Measurements from ENCODE around the gene YTHDF2. TPM values are rescaled to one million over a fixed set of nuclear protein-coding genes. Genes with fewer than 3 reads are reported as not detected.

YTHDF2 gene
- polyA plus RNA-seq, 3 donors, result 20.7 to 81.6 (median 74.2) TPM

- no peak overlapping the region for H3K27ac Mint-ChIP-seq
- Histone ChIP-seq H3K9ac (ENCODE audit: insufficient read depth, low read length, poor library complexity, severe bottlenecking) (no peak overlapping the region), H3K27me3 (ENCODE audit: control insufficient read depth in 2 of 2, insufficient read depth in 2 of 2, low read length in 2 of 2) (no peaks in the 10 kb centered on the region), H2AFZ (ENCODE audit: insufficient read depth, low read depth, low read length, poor library complexity, severe bottlenecking) (no peak overlapping the region), H3K4me1 (ENCODE audit: control insufficient read depth in 1 of 2, insufficient read depth in 2 of 2, low read length in 2 of 2) (no peaks in the 10 kb centered on the region), H3K27ac (ENCODE audit: low read depth in 1 of 2, low read length in 2 of 2) (no peak overlapping the region), H3K4me2 (replicated peaks; ENCODE audit: extremely low read depth, low read length, poor library complexity, severe bottlenecking) (no peak overlapping the region), H3K36me3 (replicated peaks in 1 of 2; ENCODE audit: control insufficient read depth in 1 of 2, insufficient read depth in 2 of 2, low read length in 2 of 2) (no peaks in the 10 kb centered on the region), H3K4me3 (replicated peaks in 1 of 3; ENCODE audit: low read depth in 2 of 3, low read length in 3 of 3) (no peak overlapping the region), H3K9me3 (replicated peaks in 1 of 2; ENCODE audit: control insufficient read depth in 1 of 2, insufficient read depth in 1 of 2, low read length in 2 of 2) (no peaks in the 10 kb centered on the region), H4K20me1 (ENCODE audit: insufficient read depth, low read length) (no peaks in the 10 kb centered on the region), H3K79me2 (ENCODE audit: insufficient read depth, low read length) (no peaks in the 10 kb centered on the region)
- H3K4me3 Mint-ChIP-seq, result no peak overlapping the region
- no peaks in the 10 kb centered on the region for H3K36me3 Mint-ChIP-seq
- no peaks in the 10 kb centered on the region for H3K4me1 Mint-ChIP-seq
- 100% methylated on average over 2 of the region's 3 CpGs for WGBS (ENCODE audit: insufficient coverage)
- peaks cover 7 to 10% (median 8%) of the 10 kb centered on the region in 3 donors for H3K27me3 Mint-ChIP-seq (ENCODE audit: low read depth in 3 of 3)
- no peak for DNase-seq
- H3K9me3 Mint-ChIP-seq, result peaks cover 0 to 6% (median 2%) of the 10 kb centered on the region in 7 donors
- intact Hi-C loops (cut with micrococcal nuclease), result no loop called here
- TF ChIP-seq, protein P1, sequence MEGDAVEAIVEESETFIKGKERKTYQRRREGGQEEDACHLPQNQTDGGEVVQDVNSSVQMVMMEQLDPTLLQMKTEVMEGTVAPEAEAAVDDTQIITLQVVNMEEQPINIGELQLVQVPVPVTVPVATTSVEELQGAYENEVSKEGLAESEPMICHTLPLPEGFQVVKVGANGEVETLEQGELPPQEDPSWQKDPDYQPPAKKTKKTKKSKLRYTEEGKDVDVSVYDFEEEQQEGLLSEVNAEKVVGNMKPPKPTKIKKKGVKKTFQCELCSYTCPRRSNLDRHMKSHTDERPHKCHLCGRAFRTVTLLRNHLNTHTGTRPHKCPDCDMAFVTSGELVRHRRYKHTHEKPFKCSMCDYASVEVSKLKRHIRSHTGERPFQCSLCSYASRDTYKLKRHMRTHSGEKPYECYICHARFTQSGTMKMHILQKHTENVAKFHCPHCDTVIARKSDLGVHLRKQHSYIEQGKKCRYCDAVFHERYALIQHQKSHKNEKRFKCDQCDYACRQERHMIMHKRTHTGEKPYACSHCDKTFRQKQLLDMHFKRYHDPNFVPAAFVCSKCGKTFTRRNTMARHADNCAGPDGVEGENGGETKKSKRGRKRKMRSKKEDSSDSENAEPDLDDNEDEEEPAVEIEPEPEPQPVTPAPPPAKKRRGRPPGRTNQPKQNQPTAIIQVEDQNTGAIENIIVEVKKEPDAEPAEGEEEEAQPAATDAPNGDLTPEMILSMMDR (IDR thresholded peaks at IDR 0.05), result no peak
These were observed 66.9 kb downstream of the YTHDF2 start for GRCh38 chr1:28803662-28804061.

DNA sequence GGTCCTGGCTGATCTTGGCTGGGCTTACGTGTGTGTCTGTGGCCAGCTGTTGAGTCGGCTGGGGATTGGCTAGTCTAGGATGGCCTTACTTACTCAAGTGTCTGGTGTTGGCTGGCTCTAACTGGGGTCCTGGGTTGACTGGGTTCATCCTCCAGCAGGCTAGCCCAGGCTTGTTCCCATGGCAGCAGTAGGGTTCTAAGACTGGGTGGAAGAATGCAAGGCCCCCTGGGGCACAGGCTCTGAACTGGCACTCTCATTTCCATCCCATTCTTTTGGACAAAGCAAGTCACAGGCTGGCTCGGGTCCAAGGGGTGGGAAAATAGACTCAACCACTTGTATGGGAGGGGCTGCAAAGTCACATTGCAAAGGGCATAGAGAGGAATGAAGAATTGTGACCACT is 67.3 kb downstream of the YTHDF2 start:
- no peaks in the 10 kb centered on the region for H3K36me3 ChIP-seq (replicated peaks in 1 of 2; ENCODE audit: control insufficient read depth in 1 of 2, insufficient read depth in 2 of 2, low read length in 2 of 2)
- Mint-ChIP-seq H3K36me3 (no peaks in the 10 kb centered on the region), H3K9me3 (peaks cover 0 to 6% (median 2%) of the 10 kb centered on the region in 7 donors), H3K4me3 (no peak overlapping the region), H3K27me3 (ENCODE audit: low read depth in 3 of 3) (peaks cover 8 to 14% (median 8%) of the 10 kb centered on the region in 3 donors), H3K4me1 (no peaks in the 10 kb centered on the region), H3K27ac (no peak overlapping the region)
- no peak overlapping the region for H3K9ac ChIP-seq (ENCODE audit: insufficient read depth, low read length, poor library complexity, severe bottlenecking)
- no peak overlapping the region for H2AFZ ChIP-seq (ENCODE audit: insufficient read depth, low read depth, low read length, poor library complexity, severe bottlenecking)
- no peaks in the 10 kb centered on the region for H4K20me1 ChIP-seq (ENCODE audit: insufficient read depth, low read length)
- no peak overlapping the region for H3K4me2 ChIP-seq (replicated peaks; ENCODE audit: extremely low read depth, low read length, poor library complexity, severe bottlenecking)
- H3K79me2 ChIP-seq (ENCODE audit: insufficient read depth, low read length), result no peaks in the 10 kb centered on the region
- TF ChIP-seq, protein P1 (IDR thresholded peaks at IDR 0.05), result no peak
- H3K9me3 ChIP-seq (replicated peaks in 1 of 2; ENCODE audit: control insufficient read depth in 1 of 2, insufficient read depth in 1 of 2, low read length in 2 of 2), result no peaks in the 10 kb centered on the region
- no peaks in the 10 kb centered on the region for H3K4me1 ChIP-seq (ENCODE audit: control insufficient read depth in 1 of 2, insufficient read depth in 2 of 2, low read length in 2 of 2)
- no peak overlapping the region for H3K4me3 ChIP-seq (replicated peaks in 1 of 3; ENCODE audit: low read depth in 2 of 3, low read length in 3 of 3)
- intact Hi-C loops (cut with micrococcal nuclease), result no loop called here
- no peak for DNase-seq
- 95% methylated on average over 2 of the region's 3 CpGs for WGBS (ENCODE audit: insufficient coverage)
- no peak overlapping the region for H3K27ac ChIP-seq (ENCODE audit: low read depth in 1 of 2, low read length in 2 of 2)
- no peaks in the 10 kb centered on the region for H3K27me3 ChIP-seq (ENCODE audit: control insufficient read depth in 2 of 2, insufficient read depth in 2 of 2, low read length in 2 of 2)

Data from CD14-positive monocyte (primary cell).